HEK293T (cell line): Measurements from ENCODE around the gene HNRNPCL2.
"Not testable (repeated sequence)": the region's sequence is repeated elsewhere in the genome, so short reads cannot be mapped to it uniquely, and the experiment has no call there.

Experiments used
- CTCF ChIA-PET: fragments of 350-600 bp; formaldehyde crosslinking; extraction: SDS; loops from one replicate; lab custom pipeline; 2021; ENCODE audit warnings: antibody characterized with exemption, inconsistent platforms; lab: Yijun Ruan, JAX
- POLR2A ChIA-PET: fragments of 350-600 bp; formaldehyde crosslinking; extraction: SDS; loops from one replicate; lab custom pipeline; 2020; ENCODE audit warnings: antibody characterized with exemption, inconsistent platforms; lab: Yijun Ruan, JAX
- DNase-seq: peaks from one replicate; pipeline ENCODE4 v3.0.0; 2012; ENCODE audit warnings: mixed read lengths; ENCODE audit errors: extremely low spot score

The HNRNPCL2 gene

GRCh38 chr1:13116754-13117153 is at the start of gene HNRNPCL2:
HNRNPCL2 (minus strand) TSS chr1:13116854; CDS start chr1:13116400, 454 bp downstream.
- DNase-seq, POLR2A ChIA-PET, CTCF ChIA-PET: not testable (repeated sequence)

- CTCF ChIA-PET, DNase-seq, POLR2A ChIA-PET: not testable (repeated sequence)
Measured at GRCh38 chr1:13165531-13165930, 48.9 kb upstream of the HNRNPCL2 start, which contains the start of gene HNRNPCL4. HNRNPCL4 (minus strand) TSS chr1:13165631; CDS start chr1:13165467, 164 bp downstream.

GRCh38 chr1:13155909-13156308 is 39.3 kb upstream of the HNRNPCL2 start, which contains the start of gene PRAMEF26:
PRAMEF26 (minus strand) TSS chr1:13156009; CDS start chr1:13153095, 2,914 bp downstream.
- DNase-seq, CTCF ChIA-PET, POLR2A ChIA-PET: not testable (repeated sequence)

GRCh38 chr1:13070474-13070873 is 46.2 kb downstream of the HNRNPCL2 start, which contains the start of gene PRAMEF25:
PRAMEF25 (plus strand) TSS chr1:13070774; CDS start chr1:13073694, 2,920 bp downstream.
- POLR2A ChIA-PET, DNase-seq, CTCF ChIA-PET: not testable (repeated sequence)
